ENCODE data around the gene P2RY11.

- TF ChIP-seq POLR2A (IDR thresholded peaks at IDR 0.05) = no peak
- TF ChIP-seq EP300 (IDR thresholded peaks at IDR 0.05; ENCODE audit: low read depth) = no peak
- TF ChIP-seq CTCF (IDR thresholded peaks at IDR 0.05) = no peak
- TF ChIP-seq POLR2AphosphoS5 (IDR thresholded peaks at IDR 0.05) = no peak
Measured at GRCh38 chr19:10087296-10088061, 24.0 kb upstream of the P2RY11 start.
